ENCODE measurements around the gene B3GALNT1.

The B3GALNT1 gene

GRCh38 chr3:161104561-161105551 lies at the start of gene B3GALNT1:
TSS of gene B3GALNT1 (minus strand) at chr3:161105349. CDS start at chr3:161086754, 18,595 bp downstream.
- peak; percentile 22 for DNase-seq (ENCODE audit: low spot score)

- DNase-seq (ENCODE audit: low spot score): no peak
Measured at GRCh38 chr3:161153480-161153879, 48.3 kb upstream of the B3GALNT1 start.

- no peak for DNase-seq (ENCODE audit: low spot score)
Measured at GRCh38 chr3:161150001-161150525, 44.9 kb upstream of the B3GALNT1 start.

- no peak for DNase-seq (ENCODE audit: low spot score)
Measured at GRCh38 chr3:161149529-161149928, 44.4 kb upstream of the B3GALNT1 start.

GRCh38 chr3:161148832-161149475 lies 43.8 kb upstream of the B3GALNT1 start:
- no peak for DNase-seq (ENCODE audit: low spot score)

- DNase-seq (ENCODE audit: low spot score): no peak
Measured at GRCh38 chr3:161142486-161142885, 37.3 kb upstream of the B3GALNT1 start.

- DNase-seq (ENCODE audit: low spot score): no peak
Measured at GRCh38 chr3:161139686-161140085, 34.5 kb upstream of the B3GALNT1 start.

GRCh38 chr3:161137260-161137659 lies 32.1 kb upstream of the B3GALNT1 start:
- no peak for DNase-seq (ENCODE audit: low spot score)

GRCh38 chr3:161132391-161132790 lies 27.2 kb upstream of the B3GALNT1 start:
- no peak for DNase-seq (ENCODE audit: low spot score)

GRCh38 chr3:161126495-161126894 lies 21.3 kb upstream of the B3GALNT1 start:
- DNase-seq (ENCODE audit: low spot score): no peak

- no peak for DNase-seq (ENCODE audit: low spot score)
Measured at GRCh38 chr3:161117646-161118045, 12.5 kb upstream of the B3GALNT1 start.

- DNase-seq (ENCODE audit: low spot score): no peak
Measured at GRCh38 chr3:161108840-161109239, 3.7 kb upstream of the B3GALNT1 start.

GRCh38 chr3:161107311-161107710 lies 2.2 kb upstream of the B3GALNT1 start:
- no peak for DNase-seq (ENCODE audit: low spot score)

GRCh38 chr3:161103776-161104385 lies 1.3 kb downstream of the B3GALNT1 start:
- DNase-seq (ENCODE audit: low spot score): no peak

- no peak for DNase-seq (ENCODE audit: low spot score)
Measured at GRCh38 chr3:161101609-161102008, 3.5 kb downstream of the B3GALNT1 start.

GRCh38 chr3:161100994-161101393 lies 4.2 kb downstream of the B3GALNT1 start:
- DNase-seq (ENCODE audit: low spot score): no peak

- DNase-seq (ENCODE audit: low spot score): no peak
Measured at GRCh38 chr3:161096771-161097367, 8.3 kb downstream of the B3GALNT1 start.

- DNase-seq (ENCODE audit: low spot score): no peak
Measured at GRCh38 chr3:161093895-161094294, 11.3 kb downstream of the B3GALNT1 start.

GRCh38 chr3:161084277-161084676 lies 20.9 kb downstream of the B3GALNT1 start:
- no peak for DNase-seq (ENCODE audit: low spot score)

- no peak for DNase-seq (ENCODE audit: low spot score)
Measured at GRCh38 chr3:161083131-161083530, 22.0 kb downstream of the B3GALNT1 start.

GRCh38 chr3:161082063-161082462 lies 23.1 kb downstream of the B3GALNT1 start:
- no peak for DNase-seq (ENCODE audit: low spot score)

GRCh38 chr3:161081633-161082032 lies 23.5 kb downstream of the B3GALNT1 start:
- no peak for DNase-seq (ENCODE audit: low spot score)

Measured in hematopoietic multipotent progenitor cell treated with erythropoietin and hydrocortisone succinate and interleukin-3 and kit ligand, for 15 days (in vitro differentiated cells).